GM19455 (cell line): ENCODE measurements around the gene AICDA.
"Not testable (repeated sequence)": the region's sequence is repeated elsewhere in the genome, so short reads cannot be mapped to it uniquely, and the experiment has no call there.

Experiments
- ATAC-seq: cut with Tn5 transposase; IDR thresholded peaks from one replicate; pipeline ENCODE4 v1.9.1; 2021; ENCODE audit not compliant: unreplicated experiment

AICDA gene

GRCh38 chr12:8613881-8614280 lies 1.2 kb upstream of the AICDA start:
- not testable (repeated sequence) for ATAC-seq

- no peak for ATAC-seq
Measured at GRCh38 chr12:8609061-8609570, 3.5 kb downstream of the AICDA start.

GRCh38 chr12:8606890-8607289 lies 5.8 kb downstream of the AICDA start:
- ATAC-seq, result no peak

GRCh38 chr12:8605057-8605456 lies 7.6 kb downstream of the AICDA start:
- no peak for ATAC-seq

GRCh38 chr12:8603856-8604255 lies 8.8 kb downstream of the AICDA start:
- no peak for ATAC-seq

GRCh38 chr12:8603286-8603685 lies 9.4 kb downstream of the AICDA start:
- no peak for ATAC-seq

GRCh38 chr12:8596561-8596960 lies 16.1 kb downstream of the AICDA start:
- ATAC-seq, result no peak

- no peak for ATAC-seq
Measured at GRCh38 chr12:8594072-8594471, 18.6 kb downstream of the AICDA start.

GRCh38 chr12:8593246-8593645 lies 19.4 kb downstream of the AICDA start:
- no peak for ATAC-seq

GRCh38 chr12:8590842-8591545 lies 21.7 kb downstream of the AICDA start:
- ATAC-seq, result no peak

GRCh38 chr12:8589679-8590078 lies 23.0 kb downstream of the AICDA start:
- ATAC-seq, result no peak

GRCh38 chr12:8584478-8584877 lies 28.2 kb downstream of the AICDA start:
- ATAC-seq, result not testable (repeated sequence)

- no peak for ATAC-seq
Measured at GRCh38 chr12:8584004-8584403, 28.7 kb downstream of the AICDA start.

GRCh38 chr12:8581098-8581784 lies 31.4 kb downstream of the AICDA start:
- no peak for ATAC-seq

- no peak for ATAC-seq
Measured at GRCh38 chr12:8577879-8578278, 34.8 kb downstream of the AICDA start.

- ATAC-seq, result no peak
Measured at GRCh38 chr12:8572507-8572906, 40.2 kb downstream of the AICDA start.

- no peak for ATAC-seq
Measured at GRCh38 chr12:8566525-8566924, 46.1 kb downstream of the AICDA start.

GRCh38 chr12:8566052-8566451 lies 46.6 kb downstream of the AICDA start:
- not testable (repeated sequence) for ATAC-seq

- ATAC-seq, result no peak
Measured at GRCh38 chr12:8564656-8565055, 48.0 kb downstream of the AICDA start.

- ATAC-seq, result no peak
Measured at GRCh38 chr12:8563356-8563755, 49.3 kb downstream of the AICDA start.

GRCh38 chr12:8562310-8562709 lies 50.3 kb downstream of the AICDA start:
- no peak for ATAC-seq

GRCh38 chr12:8561011-8561410 lies 51.6 kb downstream of the AICDA start:
- no peak for ATAC-seq
